HCT116 (cell line): ENCODE measurements around the gene GBX1.

Experiments
- ATF3 ChIP-seq: IDR thresholded peaks from 2 replicates; pipeline ENCODE4 v1.6.1; 2012
- CEBPB ChIP-seq: IDR thresholded peaks from 2 replicates; pipeline ENCODE4 v1.6.1; 2012; ENCODE audit warnings: low read depth
- CTCF ChIP-seq, 3 experiments: fragments of 200-600 bp in 1 of 3; sonication (generic) in 1 of 3; IDR thresholded peaks in 2 of 3; conservative IDR thresholded peaks in 1 of 3; 2 replicates each; pipeline ENCODE4 v1.5.1; 2012 to 2017; ENCODE audit warnings: low read depth in 2 of 3, low read length in 2 of 3, antibody characterized with exemption in 1 of 3, borderline replicate concordance in 1 of 3, control low read depth in 1 of 3, mild to moderate bottlenecking in 1 of 3, mixed read lengths in 1 of 3, mixed run types in 1 of 3, moderate library complexity in 1 of 3; ENCODE audit not compliant: insufficient read depth in 1 of 3
- EGR1 ChIP-seq: IDR thresholded peaks from 2 replicates; pipeline ENCODE4 v1.6.1; 2012; ENCODE audit warnings: low read depth
- EZH2 ChIP-seq: fragments of 200-600 bp; sonication (generic); IDR thresholded peaks from 2 replicates; pipeline ENCODE4 v1.6.1; 2017; ENCODE audit warnings: antibody characterized with exemption, mixed run types
- POLR2A ChIP-seq: IDR thresholded peaks from 2 replicates; pipeline ENCODE4 v1.7.0; 2011; ENCODE audit warnings: borderline replicate concordance; ENCODE audit not compliant: insufficient read depth, insufficient read length; ENCODE audit errors: extremely low read depth
- POLR2AphosphoS5 ChIP-seq: IDR thresholded peaks from 2 replicates; pipeline ENCODE4 v1.6.1; 2011; ENCODE audit warnings: mild to moderate bottlenecking, low read depth, low read length, moderate library complexity
- REST ChIP-seq: IDR thresholded peaks from 2 replicates; pipeline ENCODE4 v1.6.1; 2012; ENCODE audit warnings: low read depth
- YY1 ChIP-seq: IDR thresholded peaks from 2 replicates; pipeline ENCODE4 v1.6.1; 2011; ENCODE audit warnings: low read length, low read depth, moderate library complexity, mild to moderate bottlenecking; ENCODE audit not compliant: insufficient replicate concordance; ENCODE audit errors: extremely low read depth
- ZFX ChIP-seq: fragments of 450-650 bp; IDR thresholded peaks from 2 replicates; pipeline ENCODE4 v1.6.1; 2017

GRCh38 chr7:151119055-151119415 lies 48.5 kb downstream of the GBX1 start:
- no peak for TF ChIP-seq POLR2A
- no peak for TF ChIP-seq CTCF (IDR thresholded peaks at IDR 0.05 in 2 of 3, conservative IDR thresholded peaks at IDR 0.05 in 1 of 3; ENCODE audit: borderline replicate concordance in 1 of 3, insufficient read depth in 1 of 3, low read depth in 2 of 3, low read length in 2 of 3)
- no peak for TF ChIP-seq POLR2AphosphoS5
- TF ChIP-seq ZFX: no peak
- TF ChIP-seq REST: no peak
- TF ChIP-seq EGR1: no peak
- TF ChIP-seq EZH2: no peak
- no peak for TF ChIP-seq CEBPB
- no peak for TF ChIP-seq YY1
- TF ChIP-seq ATF3: no peak
